Kidney (tissue), 14 donors: ENCODE data around the gene CBLB. TPM values are rescaled to one million over a fixed set of nuclear protein-coding genes. Genes with fewer than 3 reads are reported as not detected.

Experiments
- DNase-seq, 5 donors: peaks; one replicate each; pipeline ENCODE4 v3.0.0-alpha.2; 2013 to 2020
- FAIRE-seq: peaks from 2 replicates; lab custom pipeline; 2012; peaks lifted over from hg19 to GRCh38; lab: Jason Lieb, UNC
- H3K27ac ChIP-seq, 2 donors: one replicate each; pipeline ENCODE4 v1.7.0; 2013; ENCODE audit warnings: low read depth in 2 of 2, low read length in 2 of 2, inconsistent platforms in 1 of 2
- H3K27me3 ChIP-seq: one replicate; pipeline ENCODE4 v1.7.1; 2013; ENCODE audit warnings: low read length, inconsistent platforms; ENCODE audit not compliant: control insufficient read depth, insufficient read depth
- H3K36me3 ChIP-seq, 3 donors: one replicate each; pipeline versions ENCODE4 v1.7.0 to v1.7.1; 2013; ENCODE audit warnings: low read length in 3 of 3, control low read depth in 1 of 3, inconsistent platforms in 1 of 3; ENCODE audit not compliant: insufficient read depth in 3 of 3, control insufficient read depth in 2 of 3
- H3K4me1 ChIP-seq, 3 donors: one replicate each; pipeline versions ENCODE4 v1.7.0 to v1.7.1; 2013; ENCODE audit warnings: low read length in 3 of 3, inconsistent platforms in 1 of 3, low read depth in 1 of 3; ENCODE audit not compliant: control insufficient read depth in 2 of 3, insufficient read depth in 2 of 3
- H3K4me3 ChIP-seq, 3 donors: one replicate each; pipeline versions ENCODE4 v1.7.0 to v1.8.1; 2013; ENCODE audit warnings: low read length in 3 of 3, control low read depth in 1 of 3, inconsistent platforms in 1 of 3
- H3K9ac ChIP-seq, 3 donors: one replicate each; pipeline versions ENCODE4 v1.7.0 to v1.7.1; 2013; ENCODE audit warnings: low read length in 3 of 3, control low read depth in 1 of 3, inconsistent platforms in 1 of 3
- H3K9me3 ChIP-seq, 3 donors: one replicate each; pipeline versions ENCODE4 v1.7.0 to v1.7.1; 2013; ENCODE audit warnings: low read length in 3 of 3, control low read depth in 1 of 3, inconsistent platforms in 1 of 3; ENCODE audit not compliant: control insufficient read depth in 2 of 3, insufficient read depth in 1 of 3
- CTCF ChIP-seq: IDR thresholded peaks from 3 replicates; pipeline ENCODE4 v1.5.1; 2012; ENCODE audit warnings: mild to moderate bottlenecking, moderate library complexity, borderline replicate concordance; ENCODE audit not compliant: insufficient read depth; ENCODE audit errors: extremely low read depth
- intact Hi-C: fragments of 100-400 bp; cut with DNase I; formaldehyde crosslinking; loops from one replicate; pipeline ENCODE4 v1.11.1; 2022
- polyA plus RNA-seq: library from polyadenylated mRNA; stranded (reverse); fragments of 350-450 nt; fragmentation: Illumina TruSeq; extraction: RNeasy Lipid Tissue Mini Kit (QIAGEN cat#74804); gene quantifications from one replicate; pipeline ENCODE4 v1.2.3, GENCODE V29; 2014; ENCODE audit warnings: low read depth, low replicate concordance; ENCODE audit not compliant: insufficient read depth
- total RNA-seq: library from RNA; stranded (reverse); fragmentation: NEBNext Ultra II Directional; extraction: Animal tissue kit (Norgen Biotek cat#: 25700); gene quantifications from one replicate; pipeline ENCODE4 v1.2.1, GENCODE V29; 2021
- donor health status: control.
- donor health status: control.
- donor health status: control.
- donor health status: control.
- donor health status: control.
- donor health status: DM: yes; HTN: yes; CAD: no.
- donor health status: Normal renal cell carcinoma (clear cell type).

Gene CBLB
- total and polyA plus RNA-seq, 2 donors from 2014 or later: 7.7 to 48.4 TPM

GRCh38 chr3:105686278-105686897 lies 182.4 kb downstream of the CBLB start:
- Histone ChIP-seq H3K27me3 (no peaks in the 10 kb centered on the region), H3K36me3 (peaks cover 0 to 3% (median 0%) of the 10 kb centered on the region in 3 donors), H3K9ac (no peak overlapping the region), H3K4me3 (no peak overlapping the region), H3K9me3 (no peaks in the 10 kb centered on the region), H3K4me1 (no peaks in the 10 kb centered on the region), H3K27ac (no peak overlapping the region)
- peak in 1 of 5 donors; percentile 14 for DNase-seq
- intact Hi-C loops: loop anchor here (10.0 kb wide), 1 partner anchor 928 kb away; no protein-coding TSS in a partner anchor
- FAIRE-seq: peak; percentile 98
- peak; percentile 66 for TF ChIP-seq CTCF

DNA sequence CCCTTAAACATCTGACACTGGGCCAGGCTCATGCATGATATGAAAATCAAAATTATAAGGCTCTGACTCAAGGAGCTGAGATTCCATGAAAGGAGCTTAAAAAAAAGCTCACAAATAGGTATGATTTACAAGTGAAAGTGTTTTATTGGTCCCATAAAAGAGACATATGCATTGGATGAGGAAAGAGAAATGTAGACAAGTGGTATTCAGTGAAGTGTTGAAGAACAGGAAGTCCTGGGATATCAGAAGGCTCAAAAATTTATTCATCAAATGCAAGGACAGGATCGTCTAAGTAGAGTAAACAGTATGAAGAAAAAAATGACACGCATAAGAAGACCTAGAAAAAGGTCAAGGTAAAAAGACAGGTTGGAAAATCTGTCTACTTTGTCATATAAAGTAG lies 188.9 kb downstream of the CBLB start:
- no peak for TF ChIP-seq CTCF
- DNase-seq (no peak), FAIRE-seq (no peak)
- H3K27me3 ChIP-seq: no peaks in the 10 kb centered on the region
- H3K4me3 ChIP-seq: no peak overlapping the region
- no peak overlapping the region for H3K27ac ChIP-seq
- intact Hi-C loops: loop anchor here (10.0 kb wide), 1 partner anchor 935 kb away; no protein-coding TSS in a partner anchor
- peaks cover 8 to 9% (median 8%) of the 10 kb centered on the region in 3 donors for H3K36me3 ChIP-seq
- H3K9me3 ChIP-seq: no peaks in the 10 kb centered on the region
- no peak overlapping the region for H3K9ac ChIP-seq
- H3K4me1 ChIP-seq: no peaks in the 10 kb centered on the region

DNA sequence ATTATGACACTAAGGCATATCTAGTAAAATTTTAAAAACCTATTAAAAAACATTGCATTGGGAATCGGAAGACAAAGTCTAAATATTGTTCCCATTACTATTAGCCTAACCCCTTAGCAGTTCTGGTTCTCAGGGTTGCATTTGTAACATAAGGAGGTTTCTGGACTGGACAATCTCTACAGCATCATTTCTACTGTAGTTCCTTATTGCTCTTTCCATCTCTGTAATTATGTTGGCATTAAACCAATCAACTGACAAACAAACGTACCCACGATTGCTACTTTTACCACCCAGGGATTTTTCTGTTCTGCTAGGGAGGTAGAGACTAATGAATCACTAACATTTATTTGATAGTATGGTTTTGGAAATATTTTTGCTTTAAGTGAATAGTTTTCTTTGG lies 190.8 kb downstream of the CBLB start:
- intact Hi-C loops: no loop called here
- Histone ChIP-seq H3K9ac (no peak overlapping the region), H3K4me3 (no peak overlapping the region), H3K27me3 (no peaks in the 10 kb centered on the region), H3K4me1 (peaks cover 0 to 2% (median 0%) of the 10 kb centered on the region in 3 donors), H3K36me3 (peaks cover 8 to 12% (median 9%) of the 10 kb centered on the region in 3 donors), H3K27ac (no peak overlapping the region), H3K9me3 (no peaks in the 10 kb centered on the region)
- no peak for FAIRE-seq
- no peak for TF ChIP-seq CTCF
- DNase-seq: no peak
